ENCODE data around the gene F13A1. TPM values are rescaled to one million over a fixed set of nuclear protein-coding genes. Genes with fewer than 3 reads are reported as not detected.

F13A1 gene
- total and polyA plus RNA-seq, 2 of the 8 experiments (the other 6 are each of a cell fraction or from before 2014, with no cell fraction given): 0.57 to 1.5 TPM

GRCh38 chr6:6224933-6225486 is 95.5 kb downstream of the F13A1 start (continued):
- TF ChIP-seq, protein P1, sequence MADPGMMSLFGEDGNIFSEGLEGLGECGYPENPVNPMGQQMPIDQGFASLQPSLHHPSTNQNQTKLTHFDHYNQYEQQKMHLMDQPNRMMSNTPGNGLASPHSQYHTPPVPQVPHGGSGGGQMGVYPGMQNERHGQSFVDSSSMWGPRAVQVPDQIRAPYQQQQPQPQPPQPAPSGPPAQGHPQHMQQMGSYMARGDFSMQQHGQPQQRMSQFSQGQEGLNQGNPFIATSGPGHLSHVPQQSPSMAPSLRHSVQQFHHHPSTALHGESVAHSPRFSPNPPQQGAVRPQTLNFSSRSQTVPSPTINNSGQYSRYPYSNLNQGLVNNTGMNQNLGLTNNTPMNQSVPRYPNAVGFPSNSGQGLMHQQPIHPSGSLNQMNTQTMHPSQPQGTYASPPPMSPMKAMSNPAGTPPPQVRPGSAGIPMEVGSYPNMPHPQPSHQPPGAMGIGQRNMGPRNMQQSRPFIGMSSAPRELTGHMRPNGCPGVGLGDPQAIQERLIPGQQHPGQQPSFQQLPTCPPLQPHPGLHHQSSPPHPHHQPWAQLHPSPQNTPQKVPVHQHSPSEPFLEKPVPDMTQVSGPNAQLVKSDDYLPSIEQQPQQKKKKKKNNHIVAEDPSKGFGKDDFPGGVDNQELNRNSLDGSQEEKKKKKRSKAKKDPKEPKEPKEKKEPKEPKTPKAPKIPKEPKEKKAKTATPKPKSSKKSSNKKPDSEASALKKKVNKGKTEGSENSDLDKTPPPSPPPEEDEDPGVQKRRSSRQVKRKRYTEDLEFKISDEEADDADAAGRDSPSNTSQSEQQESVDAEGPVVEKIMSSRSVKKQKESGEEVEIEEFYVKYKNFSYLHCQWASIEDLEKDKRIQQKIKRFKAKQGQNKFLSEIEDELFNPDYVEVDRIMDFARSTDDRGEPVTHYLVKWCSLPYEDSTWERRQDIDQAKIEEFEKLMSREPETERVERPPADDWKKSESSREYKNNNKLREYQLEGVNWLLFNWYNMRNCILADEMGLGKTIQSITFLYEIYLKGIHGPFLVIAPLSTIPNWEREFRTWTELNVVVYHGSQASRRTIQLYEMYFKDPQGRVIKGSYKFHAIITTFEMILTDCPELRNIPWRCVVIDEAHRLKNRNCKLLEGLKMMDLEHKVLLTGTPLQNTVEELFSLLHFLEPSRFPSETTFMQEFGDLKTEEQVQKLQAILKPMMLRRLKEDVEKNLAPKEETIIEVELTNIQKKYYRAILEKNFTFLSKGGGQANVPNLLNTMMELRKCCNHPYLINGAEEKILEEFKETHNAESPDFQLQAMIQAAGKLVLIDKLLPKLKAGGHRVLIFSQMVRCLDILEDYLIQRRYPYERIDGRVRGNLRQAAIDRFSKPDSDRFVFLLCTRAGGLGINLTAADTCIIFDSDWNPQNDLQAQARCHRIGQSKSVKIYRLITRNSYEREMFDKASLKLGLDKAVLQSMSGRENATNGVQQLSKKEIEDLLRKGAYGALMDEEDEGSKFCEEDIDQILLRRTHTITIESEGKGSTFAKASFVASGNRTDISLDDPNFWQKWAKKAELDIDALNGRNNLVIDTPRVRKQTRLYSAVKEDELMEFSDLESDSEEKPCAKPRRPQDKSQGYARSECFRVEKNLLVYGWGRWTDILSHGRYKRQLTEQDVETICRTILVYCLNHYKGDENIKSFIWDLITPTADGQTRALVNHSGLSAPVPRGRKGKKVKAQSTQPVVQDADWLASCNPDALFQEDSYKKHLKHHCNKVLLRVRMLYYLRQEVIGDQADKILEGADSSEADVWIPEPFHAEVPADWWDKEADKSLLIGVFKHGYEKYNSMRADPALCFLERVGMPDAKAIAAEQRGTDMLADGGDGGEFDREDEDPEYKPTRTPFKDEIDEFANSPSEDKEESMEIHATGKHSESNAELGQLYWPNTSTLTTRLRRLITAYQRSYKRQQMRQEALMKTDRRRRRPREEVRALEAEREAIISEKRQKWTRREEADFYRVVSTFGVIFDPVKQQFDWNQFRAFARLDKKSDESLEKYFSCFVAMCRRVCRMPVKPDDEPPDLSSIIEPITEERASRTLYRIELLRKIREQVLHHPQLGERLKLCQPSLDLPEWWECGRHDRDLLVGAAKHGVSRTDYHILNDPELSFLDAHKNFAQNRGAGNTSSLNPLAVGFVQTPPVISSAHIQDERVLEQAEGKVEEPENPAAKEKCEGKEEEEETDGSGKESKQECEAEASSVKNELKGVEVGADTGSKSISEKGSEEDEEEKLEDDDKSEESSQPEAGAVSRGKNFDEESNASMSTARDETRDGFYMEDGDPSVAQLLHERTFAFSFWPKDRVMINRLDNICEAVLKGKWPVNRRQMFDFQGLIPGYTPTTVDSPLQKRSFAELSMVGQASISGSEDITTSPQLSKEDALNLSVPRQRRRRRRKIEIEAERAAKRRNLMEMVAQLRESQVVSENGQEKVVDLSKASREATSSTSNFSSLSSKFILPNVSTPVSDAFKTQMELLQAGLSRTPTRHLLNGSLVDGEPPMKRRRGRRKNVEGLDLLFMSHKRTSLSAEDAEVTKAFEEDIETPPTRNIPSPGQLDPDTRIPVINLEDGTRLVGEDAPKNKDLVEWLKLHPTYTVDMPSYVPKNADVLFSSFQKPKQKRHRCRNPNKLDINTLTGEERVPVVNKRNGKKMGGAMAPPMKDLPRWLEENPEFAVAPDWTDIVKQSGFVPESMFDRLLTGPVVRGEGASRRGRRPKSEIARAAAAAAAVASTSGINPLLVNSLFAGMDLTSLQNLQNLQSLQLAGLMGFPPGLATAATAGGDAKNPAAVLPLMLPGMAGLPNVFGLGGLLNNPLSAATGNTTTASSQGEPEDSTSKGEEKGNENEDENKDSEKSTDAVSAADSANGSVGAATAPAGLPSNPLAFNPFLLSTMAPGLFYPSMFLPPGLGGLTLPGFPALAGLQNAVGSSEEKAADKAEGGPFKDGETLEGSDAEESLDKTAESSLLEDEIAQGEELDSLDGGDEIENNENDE (IDR thresholded peaks at IDR 0.05; ENCODE audit: insufficient replicate concordance, low read length): no peak

Measured in H1 (cell line).